Activated CD4-positive, CD25-positive, alpha-beta regulatory T cell (primary cell): Measurements from ENCODE around the gene TRIM36.

Experiments used
- DNase-seq, 4 experiments: peaks; one replicate each; lab custom pipeline; 2025; lab: John Stamatoyannopoulos, UW

Gene TRIM36, protein sequence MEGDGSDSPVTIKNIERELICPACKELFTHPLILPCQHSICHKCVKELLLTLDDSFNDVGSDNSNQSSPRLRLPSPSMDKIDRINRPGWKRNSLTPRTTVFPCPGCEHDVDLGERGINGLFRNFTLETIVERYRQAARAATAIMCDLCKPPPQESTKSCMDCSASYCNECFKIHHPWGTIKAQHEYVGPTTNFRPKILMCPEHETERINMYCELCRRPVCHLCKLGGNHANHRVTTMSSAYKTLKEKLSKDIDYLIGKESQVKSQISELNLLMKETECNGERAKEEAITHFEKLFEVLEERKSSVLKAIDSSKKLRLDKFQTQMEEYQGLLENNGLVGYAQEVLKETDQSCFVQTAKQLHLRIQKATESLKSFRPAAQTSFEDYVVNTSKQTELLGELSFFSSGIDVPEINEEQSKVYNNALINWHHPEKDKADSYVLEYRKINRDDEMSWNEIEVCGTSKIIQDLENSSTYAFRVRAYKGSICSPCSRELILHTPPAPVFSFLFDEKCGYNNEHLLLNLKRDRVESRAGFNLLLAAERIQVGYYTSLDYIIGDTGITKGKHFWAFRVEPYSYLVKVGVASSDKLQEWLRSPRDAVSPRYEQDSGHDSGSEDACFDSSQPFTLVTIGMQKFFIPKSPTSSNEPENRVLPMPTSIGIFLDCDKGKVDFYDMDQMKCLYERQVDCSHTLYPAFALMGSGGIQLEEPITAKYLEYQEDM

DNA sequence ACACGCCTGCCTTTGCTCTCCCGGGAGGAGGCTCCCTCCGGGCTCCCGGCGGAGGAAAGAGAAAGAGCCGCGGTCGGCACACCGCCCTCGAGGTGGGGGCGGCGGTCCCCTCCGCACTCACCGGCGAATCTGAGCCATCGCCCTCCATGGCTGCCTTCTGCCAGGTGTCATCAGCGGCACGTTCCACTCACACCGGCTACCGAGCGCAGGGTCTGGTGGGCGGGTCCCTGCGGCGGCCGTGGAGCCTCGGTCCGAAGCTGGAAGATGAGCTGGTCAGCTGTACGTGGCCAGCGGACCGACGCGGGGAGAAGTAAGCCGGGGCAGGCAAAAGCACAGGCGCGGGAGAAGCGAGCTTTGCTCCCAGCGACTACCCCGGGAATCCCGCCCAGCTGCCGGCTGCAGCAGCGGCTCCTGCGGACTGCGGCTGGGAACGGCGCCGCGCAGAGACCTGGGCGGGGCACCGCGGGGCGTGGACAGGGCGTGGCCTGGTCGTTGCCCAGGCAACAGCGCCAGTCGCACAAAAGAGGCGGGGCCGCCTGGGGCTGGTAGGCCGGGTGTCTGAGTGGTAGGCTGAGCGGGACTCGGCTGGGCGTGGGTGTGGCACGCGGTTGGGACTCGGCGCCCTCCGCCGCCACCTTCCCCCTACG lies at the start of gene TRIM36:
TSS of gene TRIM36 (minus strand) at position 422 of the 647 bp plus-strand sequence. CDS start at position 148, 274 bp downstream.
- DNase-seq = peak; percentile 52 to 80 (median 65)

DNA sequence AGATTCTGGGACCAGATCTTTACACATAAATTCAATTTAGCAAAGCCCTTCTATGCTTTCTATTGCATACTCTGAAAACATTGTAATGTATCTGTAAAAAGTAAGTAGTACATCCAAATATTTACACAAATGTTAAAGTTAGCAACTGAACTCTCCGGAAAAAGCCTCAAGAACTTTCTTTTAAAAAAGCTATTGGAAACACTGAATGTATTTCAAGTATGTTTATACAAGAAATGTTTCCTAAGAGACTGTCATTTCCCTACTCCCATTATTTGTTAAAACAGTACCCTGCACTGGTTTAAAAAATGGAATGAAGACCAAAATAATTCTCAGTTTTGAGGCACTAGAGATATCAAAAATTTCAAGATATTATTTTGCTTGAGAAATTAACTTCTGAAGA lies 44.8 kb upstream of the TRIM36 start:
- DNase-seq = no peak

DNA sequence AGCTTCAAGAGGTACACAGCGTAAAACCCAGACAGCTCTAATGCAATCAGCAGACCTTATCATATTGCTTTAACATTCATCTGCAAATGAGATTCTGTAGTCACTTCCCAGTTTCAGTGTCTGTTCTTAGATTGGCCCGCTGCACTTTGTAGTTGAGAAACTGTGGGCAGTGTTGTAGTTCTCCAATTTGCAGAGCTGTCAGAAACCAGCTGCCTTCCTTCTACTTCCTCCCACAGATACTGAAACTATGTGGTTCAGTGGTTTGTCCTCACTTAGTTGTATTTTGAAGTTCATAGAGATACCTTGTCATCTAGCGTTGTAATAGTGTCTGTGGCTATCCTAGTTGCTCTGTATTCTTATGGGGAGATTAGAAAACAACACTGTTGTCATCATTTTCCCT lies 39.6 kb upstream of the TRIM36 start:
- no peak for DNase-seq

DNA sequence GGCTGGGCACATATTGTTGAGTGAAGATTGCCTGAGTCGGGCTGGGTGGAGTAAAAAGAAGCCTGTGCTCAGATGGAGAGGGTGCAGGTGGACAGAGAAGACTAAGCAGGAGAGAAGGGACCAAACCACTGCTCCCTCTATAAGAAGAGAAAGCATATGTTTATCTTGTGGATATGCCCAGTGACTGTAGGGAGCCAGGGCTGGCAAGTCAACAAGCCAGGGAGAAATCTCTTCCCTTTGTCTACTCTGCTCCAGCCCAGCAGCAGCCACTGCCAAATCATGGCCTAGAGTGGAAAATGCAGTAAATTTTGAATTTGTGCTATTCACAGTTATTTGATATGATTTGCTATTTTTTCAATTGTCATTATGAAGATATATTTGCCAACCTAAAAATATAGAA lies 33.2 kb upstream of the TRIM36 start:
- DNase-seq = no peak

DNA sequence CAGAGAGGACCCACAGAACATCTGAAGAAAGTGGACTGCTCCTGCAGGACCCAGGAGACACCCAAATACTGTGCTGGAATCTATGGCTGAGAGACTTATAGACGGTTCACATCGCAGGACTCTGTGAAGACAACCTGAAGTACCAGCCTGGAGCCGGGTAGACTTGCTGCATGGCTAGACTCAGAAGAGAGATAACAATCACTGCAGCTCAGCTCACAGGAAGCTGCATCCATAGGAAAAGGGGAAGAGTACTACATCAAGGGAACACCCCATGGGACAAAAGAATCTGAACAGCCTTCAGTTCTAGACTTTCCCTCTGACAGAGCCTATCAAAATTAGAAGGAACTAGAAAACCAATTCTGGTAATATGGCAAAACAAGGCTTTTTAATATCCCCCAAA lies 26.5 kb upstream of the TRIM36 start:
- no peak for DNase-seq

DNA sequence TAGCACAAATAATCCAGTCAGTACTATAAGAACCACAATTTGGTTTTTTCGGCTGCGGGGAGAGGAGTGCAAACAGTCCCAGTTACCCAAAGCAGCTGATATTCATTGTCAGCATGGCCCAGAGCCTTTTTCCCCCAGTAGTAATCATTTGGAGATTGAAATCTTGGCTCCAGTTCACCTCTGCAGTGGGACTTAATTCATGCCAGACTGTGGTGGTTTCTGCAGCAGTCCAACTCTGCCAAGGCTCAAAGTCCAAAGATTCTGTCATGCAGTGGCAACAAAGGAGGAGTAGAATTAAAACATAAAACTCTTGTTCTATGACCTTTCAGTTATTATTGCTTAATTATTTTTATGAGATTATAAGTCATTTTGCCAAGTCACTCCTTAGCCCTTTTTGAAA lies 25.0 kb upstream of the TRIM36 start:
- no peak for DNase-seq

DNA sequence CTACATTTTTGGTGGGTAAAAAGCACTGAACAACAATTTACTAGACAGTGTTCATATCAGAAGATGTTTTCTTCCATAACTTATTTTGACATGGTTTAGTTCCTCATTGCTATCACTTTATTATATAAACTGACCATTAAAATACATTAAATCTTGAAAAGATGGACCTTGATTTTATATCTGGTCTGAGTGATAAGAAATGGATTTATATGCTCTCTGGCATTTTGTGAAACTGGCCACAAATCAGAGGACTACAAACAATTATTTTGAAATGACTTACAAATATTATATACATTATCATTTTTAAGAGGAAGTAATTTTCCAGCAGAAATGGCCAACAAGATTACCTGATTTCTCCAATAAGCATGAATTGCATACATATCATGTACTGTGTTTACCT lies 23.6 kb upstream of the TRIM36 start:
- no peak for DNase-seq

DNA sequence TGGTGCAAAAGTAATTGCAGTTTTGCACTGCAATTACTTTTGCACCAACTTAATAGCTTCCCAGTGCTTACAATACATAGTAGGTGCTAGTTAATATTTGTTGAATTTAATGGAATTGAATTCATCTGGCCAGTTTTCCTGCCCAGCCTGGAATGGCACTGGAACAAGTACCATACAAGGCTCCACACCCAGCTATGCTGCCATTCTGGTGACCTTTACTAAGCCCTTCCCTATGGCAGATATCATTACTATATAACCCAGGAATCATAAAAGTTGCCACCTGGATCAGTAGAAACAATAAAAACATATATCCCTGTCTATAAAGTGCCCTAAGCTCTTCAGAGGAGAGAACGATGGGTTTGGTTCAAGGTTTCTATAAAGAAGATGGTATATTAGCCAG lies 22.4 kb upstream of the TRIM36 start:
- DNase-seq = no peak

DNA sequence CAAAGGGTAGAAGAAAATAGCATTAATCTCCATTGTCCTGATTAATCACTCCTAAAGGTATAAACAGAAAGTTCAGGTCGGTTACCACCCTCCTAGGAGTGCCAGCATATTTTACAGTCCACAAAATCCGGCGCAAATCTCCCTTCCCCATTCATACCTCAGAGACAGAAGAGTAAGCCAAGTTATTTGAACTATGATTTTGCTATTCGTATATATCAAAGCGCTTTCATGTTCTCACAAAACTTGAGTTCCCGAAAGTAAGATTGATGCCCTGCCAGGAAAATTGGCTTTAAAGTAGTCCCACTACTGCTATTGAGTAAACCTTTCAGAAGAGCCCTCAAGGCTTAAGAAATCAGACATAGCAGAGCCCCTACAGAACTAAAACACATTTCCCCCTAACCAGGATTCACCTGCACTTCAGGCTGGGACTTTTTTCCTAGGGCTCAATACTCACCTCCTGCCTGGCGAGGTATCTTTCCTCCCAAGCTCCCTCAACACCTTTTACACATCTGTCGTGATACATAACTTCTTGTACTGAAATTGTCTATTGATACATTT lies 21.8 kb upstream of the TRIM36 start:
- no peak for DNase-seq

DNA sequence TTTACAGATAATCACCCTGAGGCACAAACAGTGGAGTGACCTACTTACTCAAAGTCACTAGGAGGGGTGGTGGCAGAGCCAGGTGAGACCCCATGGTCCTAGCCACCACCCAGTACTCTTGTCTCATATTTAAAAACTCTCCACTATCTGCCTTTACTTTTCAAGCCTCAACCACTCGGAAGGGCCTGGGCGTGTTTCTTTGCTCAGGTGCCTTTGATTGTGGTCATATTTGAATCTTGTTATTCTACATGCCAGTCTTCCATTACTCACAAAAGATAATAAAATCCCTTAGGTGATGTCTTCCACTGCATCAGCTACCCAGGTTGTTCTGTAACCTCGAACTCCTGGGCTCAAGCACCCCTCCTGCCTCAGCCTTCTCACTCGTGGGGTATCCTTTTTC lies 20.7 kb upstream of the TRIM36 start:
- no peak for DNase-seq

DNA sequence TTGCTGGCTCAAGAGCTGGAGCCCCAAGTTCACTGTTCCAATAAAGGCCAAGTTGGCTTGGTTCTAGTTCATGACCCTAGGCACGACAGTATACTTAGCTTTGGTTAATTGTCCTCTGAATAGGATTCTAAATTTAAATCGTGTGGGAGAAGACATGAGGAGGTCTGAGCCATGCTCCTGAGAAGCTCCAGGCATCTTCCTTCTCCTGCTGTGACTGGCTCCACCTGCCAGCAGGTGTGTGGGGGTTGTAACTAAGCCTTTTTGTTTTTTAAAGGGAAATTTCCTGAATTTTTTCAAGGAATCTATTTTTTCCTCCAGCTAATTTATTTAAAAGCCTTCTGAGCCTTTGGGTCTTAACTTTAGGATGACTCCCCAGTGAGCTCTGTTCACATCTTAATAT lies 20.2 kb upstream of the TRIM36 start:
- DNase-seq = no peak

DNA sequence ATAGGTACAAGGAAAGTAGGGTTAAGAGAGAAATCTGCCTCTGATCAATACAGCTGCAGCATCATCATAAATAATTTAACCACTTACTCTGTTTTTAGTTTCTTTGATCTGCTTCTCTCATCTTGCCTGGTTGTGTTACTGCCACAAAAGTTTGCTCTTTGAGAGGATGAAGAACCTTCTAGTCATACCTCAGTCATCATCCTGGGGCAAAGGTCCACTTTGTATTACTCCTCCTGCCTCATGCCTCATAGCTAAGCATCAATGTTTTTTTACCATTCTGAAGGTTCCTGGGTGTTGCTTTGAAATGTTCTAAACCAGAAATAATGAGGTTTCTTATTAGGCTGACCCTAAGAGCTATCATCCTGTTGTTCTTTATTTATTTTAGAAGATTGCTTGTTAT lies 17.1 kb upstream of the TRIM36 start:
- DNase-seq = no peak

DNA sequence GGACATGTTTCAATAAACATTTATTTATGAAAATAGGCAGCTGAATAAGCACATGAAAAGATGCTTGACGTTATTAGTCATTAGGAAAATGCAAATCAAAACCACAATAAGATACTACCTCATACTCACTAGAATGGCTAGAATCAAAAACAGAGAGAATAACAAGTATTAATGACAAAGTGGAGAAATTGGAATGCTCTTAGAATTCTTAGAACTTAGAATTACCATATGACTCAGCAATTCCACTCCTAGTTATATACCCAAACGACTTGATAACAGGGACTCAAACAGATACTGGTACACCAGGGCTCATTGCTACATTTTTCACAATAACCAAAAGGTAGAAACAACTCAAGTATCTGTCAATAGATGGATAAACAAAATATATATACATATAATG lies 15.1 kb upstream of the TRIM36 start:
- DNase-seq = no peak

DNA sequence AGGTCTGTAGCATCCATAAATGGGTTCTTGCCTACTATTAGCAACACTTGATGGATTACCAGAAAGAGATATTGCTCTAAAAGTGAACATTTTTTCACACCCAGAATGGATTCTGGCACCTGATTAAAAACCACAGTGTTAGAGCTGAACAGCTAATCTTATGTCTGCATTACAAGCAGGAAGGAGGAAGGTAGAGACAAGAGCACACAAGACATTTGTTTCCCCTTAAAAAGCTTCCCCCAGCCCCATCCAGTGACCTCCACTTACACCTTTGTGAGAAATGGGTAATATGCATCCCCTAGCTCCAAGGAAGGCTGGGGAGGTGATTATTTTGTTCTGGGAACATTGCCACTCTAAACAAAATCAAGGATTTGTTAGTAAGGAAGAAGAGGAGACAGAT lies 12.0 kb upstream of the TRIM36 start:
- no peak for DNase-seq

DNA sequence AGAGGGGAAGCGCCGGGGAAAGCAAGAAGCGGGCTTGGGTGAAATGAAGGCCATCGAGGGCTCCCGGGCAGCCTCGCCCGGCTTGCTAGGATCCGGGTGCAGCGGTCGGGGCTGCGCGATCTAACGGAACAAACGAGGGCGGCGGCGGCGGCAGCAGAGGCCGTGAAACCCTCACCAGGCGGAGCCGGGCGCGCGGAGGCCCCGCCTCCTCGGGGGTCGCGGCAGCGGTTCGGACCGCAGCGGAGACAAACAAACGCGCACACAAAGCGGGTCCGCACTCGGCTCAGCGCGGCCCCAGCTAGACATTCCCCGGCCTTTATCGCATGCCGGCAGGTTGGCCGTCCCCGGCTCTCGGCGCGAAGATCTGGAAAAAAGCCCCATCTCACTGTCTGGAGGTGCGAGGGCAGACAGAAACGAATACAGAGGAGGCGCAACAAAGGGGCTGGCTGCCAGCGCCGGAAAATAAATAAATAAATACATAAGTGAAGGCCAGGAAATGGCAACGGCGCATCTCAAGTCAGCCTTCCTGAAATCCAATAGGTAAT lies 10.5 kb upstream of the TRIM36 start:
- DNase-seq = peak in 1 of 4 experiments; percentile 1

DNA sequence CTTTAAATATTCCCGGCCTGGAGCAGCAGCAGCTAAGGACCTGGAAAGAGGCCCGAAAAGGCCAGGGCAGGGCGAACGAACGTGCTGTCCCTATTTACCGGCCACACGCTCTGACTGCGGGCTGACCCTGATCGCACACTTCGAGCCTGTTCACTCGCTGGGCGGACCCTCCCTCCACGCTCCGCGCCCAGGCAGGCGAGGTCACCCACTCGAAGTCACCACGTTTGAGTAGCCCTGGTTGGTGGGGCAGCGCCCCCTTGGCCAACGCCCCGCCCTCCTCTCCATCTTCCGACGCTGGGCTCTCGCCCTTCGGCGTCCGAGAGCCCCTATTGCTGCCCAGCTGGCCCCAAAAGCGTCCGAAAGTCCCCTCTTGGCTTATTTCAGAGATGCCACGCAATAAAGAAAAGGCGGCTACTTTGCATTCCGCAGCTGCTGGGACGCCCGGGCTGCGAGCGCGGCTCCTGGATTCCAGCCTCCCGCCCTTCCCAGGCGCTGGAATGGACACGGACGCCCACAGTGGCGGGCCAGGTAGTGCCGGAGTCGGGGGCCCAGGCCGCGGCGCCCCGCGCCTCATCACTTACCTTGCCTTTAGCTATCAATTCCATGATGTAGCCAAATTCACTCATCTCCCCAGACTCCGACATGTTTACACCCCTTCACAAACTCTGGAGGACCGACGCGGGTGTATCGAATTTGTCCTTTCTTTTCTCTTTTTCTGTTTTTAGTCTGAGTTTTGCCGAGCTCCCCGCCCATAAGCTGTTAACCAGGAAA lies 9.9 kb upstream of the TRIM36 start:
- DNase-seq = no peak

DNA sequence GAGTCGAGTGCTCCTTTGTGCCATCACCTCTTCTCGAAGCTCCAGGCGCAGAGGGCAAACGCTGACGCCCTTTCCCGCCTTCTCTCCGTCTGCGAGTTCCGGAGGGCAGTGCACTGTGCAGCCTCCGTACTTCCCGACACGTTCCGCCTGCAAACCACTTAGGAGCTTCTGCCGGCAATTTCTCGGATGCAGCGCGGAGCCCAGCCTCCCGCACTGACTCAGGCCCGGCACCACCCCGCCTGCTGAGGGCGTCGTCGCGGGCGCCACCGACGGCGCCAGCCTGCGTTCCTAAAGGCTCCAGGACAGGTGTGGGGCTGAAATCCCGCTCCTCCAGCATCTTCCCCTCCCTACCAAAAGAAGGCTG lies 9.3 kb upstream of the TRIM36 start:
- no peak for DNase-seq

DNA sequence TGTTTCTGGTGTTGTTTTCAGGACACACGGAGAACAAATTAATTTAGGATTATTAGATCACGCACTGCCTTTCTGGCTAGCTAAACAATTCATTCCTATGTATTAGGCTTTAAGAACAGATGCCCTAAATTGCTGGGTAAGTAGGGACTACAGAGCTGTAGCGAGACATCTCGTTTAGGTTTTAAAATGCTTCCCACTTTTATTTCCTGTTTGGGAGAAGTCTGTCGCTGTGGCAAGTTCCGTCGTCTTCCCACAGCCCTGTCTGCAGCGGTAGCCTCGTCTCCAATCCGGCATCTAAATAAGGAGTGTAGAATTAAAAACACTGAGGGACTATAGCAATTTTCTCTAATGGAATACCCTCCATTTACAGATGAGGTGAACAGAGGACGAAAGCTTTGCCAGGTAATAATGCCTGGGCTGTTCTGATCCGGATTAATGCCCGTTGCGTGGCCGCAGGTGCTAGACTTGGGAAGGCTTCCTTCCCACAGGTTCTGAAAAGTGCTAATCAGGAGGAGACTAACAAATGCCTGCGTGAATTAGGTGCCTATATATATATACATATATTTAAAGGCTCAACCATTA lies 1.3 kb upstream of the TRIM36 start:
- no peak for DNase-seq

DNA sequence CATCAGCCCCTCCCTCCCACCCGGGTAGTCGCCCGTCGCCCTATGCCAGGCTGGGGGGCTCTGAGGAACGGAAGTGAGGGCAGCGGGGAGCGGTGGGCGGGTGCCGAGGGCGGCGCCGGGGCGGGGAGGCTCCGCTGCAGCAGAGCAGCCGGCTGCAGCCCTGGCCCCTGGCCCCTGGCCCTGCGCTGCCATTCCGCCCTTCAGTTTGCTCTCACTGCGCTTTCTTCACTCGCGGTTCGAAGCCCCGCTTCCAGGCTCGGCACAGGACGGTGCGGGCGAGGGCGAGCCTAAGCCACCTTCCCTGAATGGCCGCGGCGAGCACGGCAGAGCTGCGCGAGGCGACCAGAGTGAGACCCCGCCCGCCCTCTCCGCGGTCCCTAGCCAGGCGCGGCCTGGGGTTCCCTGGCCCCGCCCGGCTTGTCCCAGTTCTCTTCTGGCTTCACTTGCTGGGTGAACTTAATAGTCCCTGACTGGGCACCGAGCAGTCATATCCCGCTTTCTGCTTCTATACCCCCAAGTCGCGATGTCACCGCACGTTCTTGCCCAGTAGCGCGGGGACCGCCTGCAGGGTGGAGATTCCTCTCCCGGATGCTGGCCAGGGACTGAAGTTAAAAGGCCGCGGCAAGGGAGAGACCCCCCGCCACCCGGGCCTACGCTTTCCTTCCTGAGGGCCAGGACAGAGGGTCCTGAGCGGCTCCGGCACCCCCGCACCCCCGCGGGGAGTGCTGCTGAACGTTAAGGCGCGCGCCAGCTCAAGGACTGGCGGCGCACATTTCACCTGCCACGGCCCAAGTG lies 623 bp upstream of the TRIM36 start:
- no peak for DNase-seq

DNA sequence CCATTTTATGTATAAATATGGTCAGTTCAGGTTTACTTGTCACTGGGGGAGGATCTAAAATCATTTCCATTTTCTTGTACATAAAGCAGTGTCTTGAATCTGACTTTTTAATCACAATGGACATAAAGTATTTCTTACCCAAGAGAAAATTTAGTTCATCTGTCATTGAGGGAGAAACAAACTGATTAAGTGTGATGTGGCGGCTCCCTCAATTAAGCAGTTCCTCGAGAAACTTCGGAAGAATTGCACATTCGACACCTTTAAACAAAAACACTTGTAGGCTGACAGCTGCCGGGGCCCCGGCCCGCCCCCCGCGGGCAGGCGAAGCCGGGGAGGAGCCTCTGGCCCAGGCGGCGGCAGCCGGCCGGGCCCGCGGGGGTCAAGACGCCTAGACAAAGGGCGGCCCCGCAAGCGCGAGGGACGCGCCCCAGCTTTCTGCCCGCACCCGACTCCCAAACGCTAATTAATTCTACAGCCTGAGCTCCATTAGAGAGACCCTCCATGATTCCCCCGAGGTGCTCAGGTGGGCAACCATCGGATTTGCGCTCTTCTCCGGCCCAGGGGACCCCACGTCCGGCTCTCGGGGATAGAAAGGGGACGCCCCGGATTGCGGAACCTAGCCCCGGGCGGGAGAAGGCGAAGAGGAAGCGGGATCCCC lies 750 bp downstream of the TRIM36 start:
- no peak for DNase-seq
